Stromal cell of bone marrow (primary cell): ENCODE measurements around the gene DIPK1C.

Experiments used
- DNase-seq: peaks from one replicate; pipeline ENCODE4 v3.0.0-alpha.2; 2012; ENCODE audit warnings: low read depth

DIPK1C gene

DNA sequence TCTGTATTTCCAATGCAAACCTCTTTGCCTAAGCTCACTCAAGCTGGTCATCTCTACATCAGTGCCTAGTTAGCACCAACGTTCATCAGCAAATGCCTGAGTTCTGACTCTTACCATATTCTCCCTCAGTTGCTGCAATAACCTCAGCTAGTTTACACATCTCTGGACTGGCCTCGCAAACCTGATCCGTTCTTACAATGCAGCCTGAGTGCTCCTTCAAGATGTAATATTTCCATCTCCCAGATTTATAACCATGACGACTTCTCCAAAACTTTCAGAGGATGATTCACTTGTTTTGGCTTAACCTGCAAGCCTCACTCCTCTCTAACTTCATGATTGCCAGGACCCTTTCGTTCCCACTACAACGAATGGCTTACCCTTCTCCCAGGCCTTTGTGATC lies 69.7 kb downstream of the DIPK1C start:
- no peak for DNase-seq
